ENCODE results near the gene TXLNG.

DNA sequence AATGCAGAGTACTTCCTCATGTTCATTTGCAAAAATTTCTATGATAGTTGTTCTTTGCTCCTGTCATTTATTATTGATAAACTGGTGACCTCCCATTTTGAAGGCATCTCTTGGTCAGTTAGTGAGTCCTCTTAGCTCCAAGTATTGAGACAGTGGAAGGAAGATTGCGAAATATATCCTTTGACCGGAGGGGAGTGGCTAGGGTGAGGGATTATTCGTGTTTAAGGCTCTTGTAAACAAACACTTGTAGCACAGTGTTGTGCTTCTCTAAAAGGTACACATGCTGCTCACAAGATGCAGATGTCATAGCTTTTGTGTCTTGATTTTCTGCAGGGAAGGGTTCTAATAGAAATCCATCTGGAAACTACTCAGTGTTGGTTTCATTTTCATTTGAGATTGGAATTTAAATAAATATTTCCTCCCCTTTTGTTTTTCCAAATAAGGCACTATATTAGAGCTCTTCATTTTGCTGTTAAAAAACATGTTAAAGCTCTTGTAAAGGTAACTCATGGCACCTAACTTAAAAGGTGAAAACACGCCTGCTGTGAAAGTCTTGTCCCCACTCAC lies 21.8 kb downstream of the TXLNG start:
- no peak for TF ChIP-seq POLR2AphosphoS5 (IDR thresholded peaks at IDR 0.05)
- no peak for TF ChIP-seq EP300 (IDR thresholded peaks at IDR 0.05)
- no peak for TF ChIP-seq CTCF (IDR thresholded peaks at IDR 0.05)
- no peak for TF ChIP-seq POLR2A (IDR thresholded peaks at IDR 0.05)
